Ramos (cell line): ENCODE results near the gene SCMH1.

Experiments used
- in situ Hi-C: fragments of 300-500 bp; cut with MboI; formaldehyde crosslinking; loops from one replicate; pipeline ENCODE4 v1.14.3; 2022; ENCODE audit warnings: low sequenced_read_pairs; ENCODE audit not compliant: unreplicated experiment

Gene SCMH1

DNA sequence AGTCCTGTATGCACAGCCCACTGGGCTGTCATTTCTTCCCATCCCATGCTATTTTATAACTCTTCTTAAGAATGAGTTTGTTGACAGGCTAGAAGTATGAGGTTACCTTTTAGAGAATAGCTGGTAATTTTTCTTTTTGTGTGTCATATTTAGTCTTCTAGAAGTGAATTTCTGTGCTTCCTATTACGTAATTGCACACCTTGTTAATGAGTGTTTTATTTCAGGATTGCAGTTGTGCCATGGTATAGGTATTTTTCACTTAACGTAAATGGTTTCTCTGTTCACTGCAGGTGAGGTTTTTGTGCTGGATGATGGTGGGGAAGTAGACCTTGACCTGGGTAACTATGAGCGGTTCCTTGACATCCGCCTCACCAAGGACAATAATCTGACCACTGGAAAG lies 257.6 kb downstream of the SCMH1 start:
- in situ Hi-C loops, result no loop called here

DNA sequence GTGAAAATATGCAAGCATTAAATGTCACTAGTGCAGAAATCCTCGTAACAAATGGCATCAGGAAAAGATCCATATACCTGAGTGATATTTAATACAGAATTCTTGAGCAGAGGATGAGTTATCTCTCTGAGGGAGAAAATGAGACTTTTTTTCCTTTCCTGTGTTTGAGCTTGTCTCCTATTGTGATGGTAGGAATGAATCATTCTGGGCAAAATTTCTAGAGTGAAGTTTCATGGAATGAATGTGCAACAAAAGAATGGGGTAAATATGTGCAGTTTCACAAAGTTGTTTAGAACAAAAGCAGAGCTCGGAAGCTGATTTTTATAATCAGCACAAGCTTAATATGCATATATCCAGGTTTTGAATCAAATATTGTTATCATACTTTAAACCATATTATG lies 258.0 kb downstream of the SCMH1 start:
- in situ Hi-C loops, result no loop called here

DNA sequence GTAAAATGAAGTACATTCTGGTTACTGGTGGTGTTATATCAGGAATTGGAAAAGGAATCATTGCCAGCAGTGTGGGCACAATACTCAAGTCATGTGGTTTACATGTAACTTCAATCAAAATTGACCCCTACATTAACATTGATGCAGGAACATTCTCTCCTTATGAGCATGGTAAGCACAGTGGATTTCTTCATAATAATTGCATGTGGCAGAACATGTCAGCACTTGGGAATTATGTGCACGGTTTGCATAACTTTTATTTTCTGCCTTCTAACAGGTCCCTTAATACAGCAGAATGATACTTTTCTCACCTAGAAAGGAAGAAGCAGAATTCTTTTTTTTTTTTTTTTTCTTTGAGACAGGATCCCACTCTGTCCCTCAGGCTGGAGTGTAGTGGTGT lies 258.8 kb downstream of the SCMH1 start:
- in situ Hi-C loops, result no loop called here

DNA sequence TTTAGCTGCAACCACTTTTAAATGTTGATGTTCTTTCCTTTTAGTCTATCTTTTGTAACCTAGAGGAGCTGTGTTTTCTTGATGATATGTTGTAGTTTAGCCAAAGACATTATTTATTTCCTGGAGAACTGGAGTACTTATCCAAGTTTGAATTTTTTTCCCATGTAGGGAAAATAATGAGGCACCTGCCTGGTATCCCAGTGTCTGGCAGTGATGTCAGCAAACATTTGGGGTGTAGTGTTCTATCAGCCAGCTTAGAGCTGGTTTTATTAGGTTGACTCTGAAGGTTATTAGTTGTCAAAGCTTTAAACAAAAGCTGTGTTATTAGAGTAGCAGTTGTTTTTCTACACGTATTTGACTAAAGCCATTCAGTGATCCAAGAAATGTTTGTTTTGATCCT lies 259.4 kb downstream of the SCMH1 start:
- in situ Hi-C loops, result no loop called here

DNA sequence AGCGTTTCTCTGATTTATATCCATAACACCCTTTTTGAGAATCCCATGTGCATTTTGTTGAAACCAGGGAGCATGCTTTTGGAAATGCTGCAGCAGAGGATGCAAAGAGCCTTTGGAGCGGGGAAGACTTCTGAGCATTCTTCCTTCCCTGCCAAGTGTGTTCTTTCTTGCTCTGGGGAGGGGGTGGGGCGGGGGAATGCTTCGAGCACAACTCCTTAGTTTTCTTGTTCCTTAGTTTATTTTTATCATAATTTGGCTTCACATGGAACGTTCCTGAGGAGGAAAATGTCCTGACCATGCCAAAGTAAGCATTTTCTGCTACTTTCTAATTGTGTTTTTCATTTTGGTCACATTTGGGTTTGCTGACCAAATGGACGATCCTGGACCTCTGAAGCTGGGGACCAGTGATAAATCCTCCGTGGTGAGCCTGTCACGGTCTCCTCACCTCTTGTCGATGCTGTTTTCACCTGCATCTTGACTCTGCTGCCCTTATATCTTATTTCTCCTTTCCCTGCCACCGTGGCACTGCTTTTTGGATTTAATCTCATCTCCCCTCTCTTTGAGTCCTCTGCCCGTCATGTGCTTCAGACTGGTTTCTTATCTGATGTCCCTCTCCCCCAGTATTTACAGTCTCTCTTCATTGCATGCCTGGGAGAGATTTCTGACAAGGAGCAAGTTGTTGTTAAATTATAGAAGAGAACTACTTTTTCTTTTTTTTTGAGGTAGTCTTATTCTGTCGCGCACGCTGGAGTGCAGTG lies 260.2 kb downstream of the SCMH1 start:
- in situ Hi-C loops, result no loop called here

DNA sequence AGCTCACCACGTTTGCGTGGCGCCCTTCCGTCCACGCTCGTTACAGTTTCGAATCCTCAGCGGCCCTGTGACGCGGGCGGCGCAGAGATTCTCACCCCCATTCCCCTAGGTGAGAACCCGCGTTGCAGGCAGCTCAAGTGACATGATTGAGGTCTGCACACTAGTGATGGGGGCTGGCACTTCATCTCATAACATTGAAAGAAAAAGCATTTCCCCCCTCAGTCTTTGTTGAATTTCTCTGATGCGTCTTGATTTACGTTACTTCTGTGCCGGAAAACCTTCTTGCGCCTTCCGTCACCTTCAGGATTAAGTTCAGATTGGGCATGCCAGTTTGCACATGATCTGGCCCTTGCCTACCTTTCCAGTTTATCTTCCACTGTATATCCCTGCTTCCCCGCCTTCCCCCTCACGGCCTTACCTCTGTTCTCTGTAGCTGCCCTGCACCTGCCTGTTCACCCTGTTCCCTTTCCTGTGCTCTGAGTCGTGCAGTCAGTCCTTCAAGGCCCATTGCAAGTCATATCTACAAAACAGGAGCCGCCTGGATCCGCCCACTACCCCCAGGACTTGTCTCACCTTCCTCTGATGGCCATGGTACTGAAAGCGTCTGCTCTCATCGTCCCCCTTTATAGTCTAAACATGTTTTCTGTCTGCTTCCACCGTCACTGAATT lies 261.5 kb downstream of the SCMH1 start:
- in situ Hi-C loops, result no loop called here

DNA sequence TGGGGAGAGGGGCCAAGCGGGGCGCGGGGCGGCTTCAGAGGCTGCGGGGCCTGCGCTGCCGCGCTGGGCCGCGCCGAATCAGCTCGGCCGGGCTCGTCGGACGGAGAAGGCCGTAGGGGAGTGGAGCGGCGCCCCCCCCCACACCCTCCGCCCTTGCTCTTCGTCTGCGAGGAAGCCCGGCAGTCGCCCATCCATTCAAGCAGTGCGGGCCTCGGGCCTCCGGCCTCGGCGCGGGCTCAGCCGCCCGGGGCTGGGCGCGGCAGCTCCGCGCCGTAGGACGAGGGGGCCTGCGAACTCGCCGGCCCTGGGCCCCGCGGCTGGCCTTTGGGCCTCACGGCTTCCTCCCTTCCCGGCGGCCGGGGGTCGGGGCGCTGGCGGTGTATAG lies 262.0 kb downstream of the SCMH1 start:
- in situ Hi-C loops, result no loop called here

DNA sequence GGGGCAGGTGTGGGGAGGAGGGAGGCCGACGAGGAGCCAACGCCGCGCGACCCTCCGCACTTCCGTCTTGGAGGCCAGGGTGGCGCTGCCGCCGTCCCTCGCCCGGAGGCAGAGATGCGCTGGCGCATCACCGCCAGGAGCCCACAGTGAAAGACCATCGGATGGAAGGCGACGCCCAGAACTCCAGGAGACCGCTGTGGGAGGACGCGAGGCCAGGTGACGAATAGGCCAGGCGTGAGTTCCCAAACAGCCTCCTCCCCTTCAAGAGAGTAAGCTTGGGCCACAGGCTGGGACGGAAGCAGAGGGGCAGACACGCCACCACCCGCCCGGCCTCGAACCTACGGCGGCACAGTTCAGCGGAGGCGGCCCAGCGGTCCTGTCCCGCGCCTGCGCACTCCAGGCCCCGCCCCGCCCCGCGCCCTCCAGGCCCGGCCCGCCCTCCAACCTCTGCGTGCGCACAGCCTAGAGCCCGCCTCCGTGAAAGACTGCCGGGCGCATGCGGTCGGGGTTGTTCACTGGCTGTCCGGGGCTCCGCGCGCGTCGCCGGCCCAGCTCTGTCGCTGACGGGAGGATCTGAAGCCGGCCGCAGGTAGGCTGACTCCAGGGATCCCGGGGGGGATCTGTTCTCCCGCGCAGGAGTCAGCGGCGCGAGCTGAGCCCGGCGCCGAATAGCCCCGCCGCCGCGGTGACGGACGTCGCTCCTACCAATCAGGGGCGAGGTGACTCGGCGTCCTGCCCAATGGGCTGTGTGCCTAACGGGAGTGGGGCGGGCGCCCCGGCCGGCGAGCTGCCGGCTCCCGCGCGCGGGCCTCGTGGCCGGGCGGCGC lies 262.7 kb downstream of the SCMH1 start, which contains the start of gene CTPS1:
Gene CTPS1 (plus strand): TSS at position 456 of the 827 bp plus-strand sequence. CDS start 3,595 bp downstream, outside the sequence.
- in situ Hi-C loops, result no loop called here

DNA sequence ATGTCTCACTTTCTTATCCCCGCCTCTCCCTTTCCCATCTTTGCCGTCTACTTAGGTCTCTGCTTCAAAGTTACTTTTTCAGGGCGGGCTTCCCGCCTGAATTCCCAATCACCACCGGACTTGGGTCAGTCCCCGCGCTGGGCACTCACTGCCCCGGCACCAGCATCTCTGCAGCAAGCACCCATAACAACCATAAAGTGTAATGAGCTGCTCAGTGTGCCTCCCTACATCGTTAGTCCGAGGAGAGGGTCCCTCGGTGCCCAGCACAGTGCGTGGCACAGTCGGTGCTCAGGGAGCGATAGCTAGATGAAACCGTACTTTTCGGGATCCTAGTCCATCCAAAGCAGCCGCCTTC lies 263.2 kb downstream of the SCMH1 start:
- in situ Hi-C loops, result no loop called here

DNA sequence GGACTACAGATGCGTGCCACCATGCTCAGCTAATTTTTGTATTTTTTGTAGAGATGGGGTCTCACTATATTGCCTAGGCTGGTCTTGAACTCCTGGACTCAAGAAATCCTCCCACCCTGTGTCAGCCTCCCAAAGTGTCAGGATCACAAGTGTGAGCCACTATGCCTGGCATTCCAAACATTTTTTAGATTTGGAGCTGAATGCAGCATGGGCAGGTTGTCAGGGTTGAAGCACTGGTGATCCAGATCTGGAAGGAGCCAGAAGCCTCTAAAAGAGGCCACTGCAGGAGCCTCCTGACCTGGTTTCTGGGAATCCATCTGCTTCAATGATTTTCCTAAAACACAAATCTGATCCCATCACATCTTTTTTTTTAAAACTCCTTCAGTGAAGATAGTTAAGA lies 264.4 kb downstream of the SCMH1 start:
- in situ Hi-C loops, result no loop called here
